GM18502 (cell line): ENCODE data around the gene RIT2.

ENCODE experiments used
- ATAC-seq: cut with Tn5 transposase; IDR thresholded peaks from one replicate; pipeline ENCODE4 v1.9.1; 2021; ENCODE audit warnings: mild to moderate bottlenecking; ENCODE audit not compliant: unreplicated experiment, poor library complexity

Gene RIT2

DNA sequence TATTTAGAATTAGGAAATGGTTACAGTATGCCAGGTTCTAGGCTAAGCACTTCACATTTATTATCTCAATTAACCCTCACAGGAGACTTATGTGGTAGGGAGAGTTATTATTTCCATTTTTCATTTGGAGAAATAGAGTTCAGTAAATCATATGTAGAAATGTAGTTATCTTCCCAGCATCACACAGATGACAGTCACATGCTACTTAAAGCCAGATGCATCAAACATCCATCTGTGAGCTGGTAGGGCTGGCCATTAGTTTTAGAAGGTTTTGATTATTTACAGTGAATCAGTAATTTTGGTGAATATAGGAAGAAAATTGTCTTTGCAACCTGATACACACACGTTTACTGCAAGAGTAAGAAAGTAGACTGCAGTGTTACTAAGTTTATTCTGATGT is 97.9 kb downstream of the RIT2 start:
- no peak for ATAC-seq

DNA sequence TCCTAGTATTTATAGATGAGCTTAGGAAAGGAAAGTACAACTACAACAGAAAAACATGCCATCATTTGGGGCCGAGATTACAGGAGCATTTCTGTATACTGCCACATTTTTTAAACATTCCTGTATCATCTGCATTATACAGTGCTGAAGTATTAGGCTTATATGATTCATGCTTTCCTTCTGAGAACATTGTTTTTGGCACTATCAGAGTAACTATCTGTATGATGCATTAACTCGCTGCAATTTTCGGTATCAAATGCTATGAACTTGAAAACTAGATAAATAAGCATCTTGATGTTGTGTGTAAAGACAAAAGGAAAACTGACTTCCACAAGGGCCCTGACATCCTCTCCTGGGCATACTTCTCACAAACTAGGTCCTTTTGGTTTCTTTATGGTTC is 102.0 kb downstream of the RIT2 start:
- no peak for ATAC-seq

DNA sequence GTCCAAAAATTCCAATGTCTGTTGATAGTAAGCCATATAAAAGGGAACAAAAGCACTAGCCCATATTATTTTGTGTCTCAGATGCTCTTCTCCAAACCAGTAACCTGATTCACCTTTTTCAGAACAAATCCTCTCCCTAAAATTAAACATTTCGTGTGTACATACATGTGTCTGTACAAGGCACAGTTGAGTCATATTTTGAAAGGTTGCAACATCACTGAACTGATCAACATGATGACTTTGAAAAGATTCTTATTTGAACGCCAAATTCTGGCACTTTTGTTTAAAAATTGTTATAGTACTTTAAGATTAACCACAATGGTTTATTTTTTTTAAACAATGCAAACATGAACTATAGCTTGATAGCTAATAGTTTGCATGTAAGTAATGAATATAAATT is 102.5 kb downstream of the RIT2 start:
- no peak for ATAC-seq

DNA sequence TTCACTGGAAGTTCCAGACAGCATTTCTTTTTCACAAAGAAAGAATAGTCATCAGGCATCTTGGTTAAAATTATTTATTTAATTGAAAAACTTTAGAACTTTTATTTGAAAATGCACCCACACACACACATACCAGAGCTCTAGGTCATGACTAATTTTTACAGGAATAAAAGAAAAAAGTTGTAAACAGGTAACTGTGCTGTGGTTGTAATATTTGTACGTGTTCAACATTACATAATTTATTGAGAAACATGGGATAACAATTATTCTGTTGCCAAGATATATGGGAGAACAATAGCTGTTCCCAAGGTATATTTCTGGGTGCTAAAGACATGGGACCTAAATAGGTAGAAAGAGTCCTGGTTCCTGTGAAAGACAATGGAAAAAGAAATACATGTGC is 104.9 kb downstream of the RIT2 start:
- no peak for ATAC-seq

DNA sequence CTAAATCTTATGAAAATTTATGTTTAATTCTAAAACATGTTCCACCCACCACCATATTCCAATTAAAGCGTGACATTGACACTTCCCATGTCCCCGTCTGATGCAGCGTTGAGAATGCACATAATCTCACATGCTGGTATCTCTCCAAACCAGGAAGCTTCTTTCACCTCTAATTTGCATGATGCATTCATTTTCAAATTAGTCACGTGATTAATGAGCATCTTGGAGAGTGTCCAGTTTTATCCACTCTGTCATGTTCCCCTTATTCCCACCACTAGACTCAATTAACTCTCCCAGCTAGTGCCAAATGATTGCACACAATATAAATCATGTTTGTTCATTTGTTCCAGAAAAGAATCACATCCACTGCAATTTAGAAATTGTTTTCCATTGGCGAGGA is 105.8 kb downstream of the RIT2 start:
- ATAC-seq, result no peak

DNA sequence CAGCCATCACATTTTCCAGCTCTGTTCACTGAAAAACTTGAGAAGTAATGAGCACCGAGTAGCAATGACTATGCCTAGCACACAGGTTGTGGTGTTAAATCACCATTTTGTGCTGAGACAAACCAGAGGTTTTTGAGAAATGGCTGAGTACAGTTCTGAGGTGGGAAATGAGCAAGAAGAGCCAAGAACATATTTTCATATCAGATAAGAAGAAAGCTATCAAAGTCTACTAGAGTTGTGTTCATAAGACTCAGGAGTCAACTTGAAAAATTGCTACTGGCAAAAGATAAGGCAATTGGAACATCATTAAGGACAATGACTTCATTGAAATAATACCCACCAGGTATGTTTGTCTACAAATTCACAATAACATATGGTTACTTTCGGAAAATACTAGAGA is 108.1 kb downstream of the RIT2 start:
- no peak for ATAC-seq

DNA sequence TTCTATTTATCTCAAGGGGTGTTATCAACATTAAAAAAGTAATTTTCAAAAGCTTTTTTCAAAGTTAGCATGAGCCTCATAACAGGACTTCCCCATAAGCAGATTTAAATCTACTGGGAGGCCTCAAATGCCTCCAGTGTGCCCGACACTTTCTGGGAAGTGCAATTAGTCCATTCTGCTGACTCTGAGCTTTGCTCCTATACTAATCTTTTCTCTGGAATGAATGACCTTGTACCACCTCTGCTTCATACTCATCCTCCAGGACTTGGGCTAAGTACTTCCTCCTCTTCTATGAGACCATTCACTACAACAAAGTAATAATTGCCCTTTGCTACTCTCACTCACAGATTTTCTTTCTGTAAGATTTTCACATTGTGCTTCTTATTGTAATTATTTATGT is 111.1 kb downstream of the RIT2 start:
- no peak for ATAC-seq

DNA sequence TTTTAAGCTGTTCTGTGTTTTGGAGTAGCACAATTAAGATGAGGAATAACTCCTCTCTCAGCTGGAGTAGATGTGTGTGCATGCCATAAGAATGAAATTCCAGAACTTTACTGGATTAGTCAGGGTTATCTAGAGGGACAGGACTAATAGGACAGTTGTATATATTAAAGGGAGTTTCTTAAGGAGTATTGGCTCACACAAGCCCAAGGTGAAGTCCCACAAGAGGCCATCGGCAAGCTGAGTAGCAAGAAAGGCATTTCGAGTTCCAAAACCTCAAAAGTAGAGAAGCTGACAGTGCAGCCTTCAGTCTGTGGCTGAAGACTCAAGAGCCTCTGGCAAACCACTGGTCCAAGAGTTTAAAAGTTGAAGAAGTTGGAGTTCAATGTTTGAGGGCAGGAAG is 113.7 kb downstream of the RIT2 start:
- ATAC-seq, result no peak

DNA sequence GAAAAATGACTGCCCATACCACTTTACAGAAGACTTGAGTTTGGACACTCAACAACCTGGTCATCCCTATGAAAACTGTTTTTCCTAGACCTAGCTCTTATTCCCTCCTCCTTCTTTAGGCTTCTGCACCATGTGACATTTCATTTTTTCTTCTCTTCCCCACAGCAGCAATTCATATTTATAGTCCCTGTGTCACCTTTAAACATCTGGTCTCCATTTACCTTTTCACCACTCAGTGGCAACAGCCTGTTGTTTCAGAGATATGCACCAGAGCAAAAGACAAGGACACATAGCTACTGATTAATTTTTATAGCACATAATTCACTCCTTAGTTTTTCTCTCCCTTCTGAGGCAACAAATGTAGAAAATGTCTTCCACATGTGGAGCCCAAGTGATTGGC is 118.7 kb downstream of the RIT2 start:
- no peak for ATAC-seq

DNA sequence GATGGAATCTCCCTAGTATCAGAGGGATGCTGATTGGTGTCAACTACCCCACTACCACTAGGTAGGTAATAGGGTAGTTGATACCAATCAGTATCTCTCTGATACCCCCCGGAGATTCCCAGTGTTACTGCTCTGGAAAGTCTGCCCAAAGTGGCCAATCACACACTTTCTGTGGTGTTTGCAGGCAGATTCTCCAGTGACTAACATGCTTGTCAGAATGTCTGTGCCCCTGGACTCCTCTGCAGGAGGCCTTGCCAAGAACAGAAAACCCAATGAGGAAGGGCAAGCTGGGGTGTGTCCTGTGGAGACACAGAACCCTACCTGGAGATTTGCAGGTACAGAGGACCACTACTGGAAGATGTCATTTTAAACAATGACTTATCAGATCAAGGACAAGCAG is 135.1 kb downstream of the RIT2 start:
- no peak for ATAC-seq

DNA sequence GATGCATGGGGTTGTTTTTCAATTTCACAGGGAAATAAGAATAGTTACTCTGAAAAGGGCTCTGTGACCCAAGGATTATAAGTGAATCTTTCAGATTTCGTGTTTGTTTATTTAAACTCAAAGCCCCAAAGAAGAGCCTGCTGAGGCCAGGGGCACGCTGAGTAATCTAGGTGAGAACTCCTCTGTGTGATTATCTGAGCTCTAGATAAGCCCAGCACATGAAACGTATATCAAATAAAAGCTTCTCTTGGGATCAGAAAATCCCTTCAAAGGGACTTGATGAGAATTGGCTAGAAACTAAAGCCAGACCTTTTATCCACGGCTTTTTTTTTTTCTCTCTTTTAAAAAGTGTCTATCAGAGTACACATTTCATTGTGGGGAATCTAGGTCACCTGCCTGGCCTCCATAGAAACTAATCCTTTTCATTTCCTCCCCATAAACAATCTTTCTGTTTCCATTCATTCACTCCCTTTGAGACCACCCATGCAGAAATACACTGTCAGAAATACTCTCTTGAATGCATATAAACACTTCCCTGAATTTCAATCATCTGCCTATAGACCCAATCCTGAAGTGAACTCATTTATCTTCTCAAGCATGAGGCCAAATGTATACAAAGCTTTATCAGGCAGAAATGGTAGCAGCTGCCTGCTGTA is 137.4 kb downstream of the RIT2 start:
- no peak for ATAC-seq

DNA sequence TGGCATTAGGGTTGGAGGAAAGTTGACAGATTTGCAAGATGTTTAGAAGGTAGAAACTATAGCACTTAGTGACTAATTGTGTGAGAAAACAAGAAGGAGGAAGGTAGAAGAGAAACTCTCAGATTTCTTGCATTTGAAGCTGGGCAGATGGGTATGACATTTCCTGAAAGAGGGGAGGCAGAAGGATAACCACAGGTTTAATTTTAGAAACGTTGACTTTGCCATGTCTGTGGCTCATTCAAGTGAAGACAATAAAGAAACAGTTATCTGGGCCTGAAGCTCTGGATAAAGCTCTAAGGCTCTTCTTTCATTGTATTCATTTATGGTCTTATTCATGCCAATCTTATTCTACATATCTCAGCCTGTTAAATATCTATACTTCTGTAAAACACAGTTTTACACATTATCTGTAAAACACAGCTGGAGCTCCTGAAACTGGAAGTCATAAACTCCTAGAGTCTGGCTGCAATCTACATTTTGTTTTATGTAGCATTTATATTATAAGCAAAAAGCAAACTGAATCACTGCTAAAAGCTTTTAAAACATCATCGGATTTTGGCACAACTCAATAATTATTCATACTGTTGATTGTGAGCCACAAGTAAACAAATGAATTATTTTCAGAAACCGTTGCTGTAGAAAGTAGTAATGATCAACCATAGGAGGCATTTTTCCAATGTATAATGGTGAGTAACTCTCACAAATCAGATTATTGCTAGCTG is 138.5 kb downstream of the RIT2 start:
- peak; percentile 45 for ATAC-seq

DNA sequence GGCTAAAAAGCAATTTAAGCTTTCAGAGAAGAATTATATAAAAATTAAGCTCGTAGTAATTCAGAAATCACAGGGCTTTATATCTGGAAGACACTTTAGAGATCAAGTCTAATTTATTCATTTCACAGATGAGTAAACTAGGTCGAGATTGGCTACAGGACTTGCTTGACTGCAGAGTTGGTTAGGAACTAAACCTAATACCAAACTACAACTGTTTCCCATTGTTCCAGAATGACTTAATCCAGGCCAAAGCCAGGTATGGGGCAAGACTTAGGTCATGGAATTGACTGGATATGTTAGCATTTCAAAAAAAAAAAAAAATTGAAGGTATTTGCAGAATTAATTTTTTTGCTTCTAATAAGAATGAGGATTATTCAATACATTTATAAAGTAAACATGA is 146.1 kb downstream of the RIT2 start:
- ATAC-seq, result no peak

DNA sequence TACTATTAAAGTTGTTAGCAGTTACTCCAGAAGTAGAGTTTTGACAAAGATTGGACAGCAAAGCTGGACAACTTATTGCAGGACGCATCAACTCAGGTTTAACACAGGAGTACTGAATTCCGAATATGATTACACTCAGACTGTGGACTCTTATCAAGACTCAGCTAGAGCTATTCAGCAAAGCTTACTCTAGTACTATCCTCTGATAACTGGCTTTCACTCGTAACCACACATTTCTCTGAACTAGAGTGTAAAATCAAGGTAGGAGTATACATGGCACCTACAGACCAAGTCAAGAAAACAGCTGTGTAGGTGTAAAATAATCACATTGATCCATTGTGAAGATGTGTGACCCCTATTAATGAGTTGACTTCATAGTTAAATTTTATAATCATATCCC is 154.2 kb downstream of the RIT2 start:
- ATAC-seq, result no peak

DNA sequence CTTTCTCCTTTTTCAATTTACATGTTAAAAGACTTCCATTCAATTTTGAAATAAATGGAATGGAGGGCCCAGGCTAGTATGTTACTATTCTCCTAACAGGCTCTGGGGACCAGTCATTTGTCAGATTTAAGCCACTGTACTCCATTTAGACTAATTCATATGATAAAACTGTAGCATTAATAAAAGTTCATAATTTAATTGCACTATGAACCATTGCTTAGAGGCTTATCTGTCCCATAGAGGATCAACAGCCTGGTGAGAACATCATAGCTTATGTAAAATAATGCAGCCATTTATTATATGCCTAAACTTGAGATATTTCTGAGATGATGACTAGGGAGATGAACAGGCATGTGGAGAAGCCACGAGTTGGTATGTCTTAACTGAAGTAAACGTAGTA is 156.0 kb downstream of the RIT2 start:
- no peak for ATAC-seq

DNA sequence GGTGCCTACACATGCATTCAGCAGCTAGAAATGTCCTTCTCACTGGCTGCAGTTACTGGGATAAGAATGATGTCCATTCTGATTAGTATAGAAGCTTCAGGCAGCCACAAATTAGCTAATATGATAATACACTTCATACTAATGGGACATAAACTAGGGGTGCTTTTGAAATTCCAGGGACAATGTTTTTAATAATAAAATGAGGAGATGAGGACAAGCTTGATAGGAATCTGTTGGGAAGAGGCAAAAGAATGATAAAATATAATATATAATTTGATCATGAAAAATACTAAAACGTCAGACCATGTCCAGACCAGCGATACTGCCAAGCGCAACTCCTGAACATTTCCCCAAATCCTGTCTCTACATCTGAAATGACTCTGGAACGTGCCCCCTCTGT is 157.1 kb downstream of the RIT2 start:
- no peak for ATAC-seq

DNA sequence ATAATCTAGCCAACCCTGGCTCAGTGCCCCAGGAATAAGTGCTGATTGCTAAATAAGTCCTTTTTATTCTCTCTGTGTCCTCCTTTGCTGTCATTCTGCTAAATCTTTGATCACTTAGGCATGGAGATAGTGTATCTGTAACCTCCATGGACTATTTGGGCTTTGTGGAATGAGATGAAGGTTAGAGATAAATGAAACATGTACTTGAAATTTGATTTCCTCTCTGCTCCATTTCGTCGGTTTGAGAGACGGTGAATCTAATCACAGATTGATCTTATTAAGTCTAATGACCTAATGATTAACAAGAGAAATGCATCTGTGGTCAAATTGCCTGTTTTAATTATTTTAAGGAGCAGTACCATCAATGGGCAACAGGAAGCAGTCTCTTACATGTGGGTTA is 159.2 kb downstream of the RIT2 start:
- ATAC-seq, result no peak

DNA sequence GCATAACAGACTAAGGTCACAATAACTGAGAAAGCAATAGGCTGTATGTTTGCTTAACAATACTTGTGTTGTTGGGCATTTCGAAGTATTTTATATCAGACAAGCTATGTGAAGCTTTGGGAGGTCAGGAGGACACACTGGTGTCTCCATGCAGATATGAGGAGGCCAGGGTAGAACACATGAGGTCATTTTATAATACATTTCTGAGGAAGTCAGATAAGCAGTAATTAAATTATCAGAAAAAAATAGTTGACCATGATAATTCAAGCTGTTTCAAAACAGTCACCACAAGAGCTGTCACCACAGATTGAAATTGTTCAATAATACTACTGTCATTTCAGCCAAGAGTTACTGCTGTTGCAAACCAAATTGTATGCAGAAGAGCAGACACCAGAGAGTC is 160.6 kb downstream of the RIT2 start:
- ATAC-seq, result no peak

DNA sequence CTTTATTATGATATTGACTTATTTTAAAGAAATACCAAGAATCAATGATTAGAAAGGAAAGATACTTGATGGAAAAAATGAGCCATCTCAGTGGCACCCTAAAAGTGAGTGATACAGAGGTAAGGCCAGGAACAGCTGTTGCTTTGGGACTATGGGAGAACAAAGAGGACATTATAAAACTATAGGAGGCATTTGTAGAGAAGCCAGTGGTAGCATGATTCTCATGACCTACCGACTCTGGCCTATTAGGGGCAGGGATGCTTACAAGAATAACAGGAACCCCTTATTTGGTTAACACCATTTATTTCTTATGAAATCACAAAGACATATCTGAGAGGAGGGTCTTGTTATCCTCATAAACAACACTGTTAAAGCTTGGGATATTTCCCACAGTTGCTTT is 162.2 kb downstream of the RIT2 start:
- no peak for ATAC-seq

DNA sequence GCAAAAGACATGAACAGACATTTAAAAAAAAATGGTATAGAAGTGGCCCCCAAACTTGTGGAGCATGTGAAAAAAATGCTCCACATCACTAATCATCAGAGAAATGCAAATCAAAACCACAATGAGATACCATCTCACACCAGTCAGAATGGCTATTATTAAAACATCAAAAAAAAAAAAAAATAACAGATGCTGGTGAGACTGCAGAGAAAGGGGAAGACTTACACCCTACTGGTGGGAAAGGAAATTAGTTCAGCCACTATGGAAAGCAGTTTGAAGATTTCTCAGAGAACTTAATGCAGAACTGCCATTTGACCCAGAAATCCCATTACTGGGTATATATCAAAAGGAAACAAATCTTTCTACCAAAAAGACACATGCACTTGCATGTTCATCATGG is 164.8 kb downstream of the RIT2 start:
- no peak for ATAC-seq

DNA sequence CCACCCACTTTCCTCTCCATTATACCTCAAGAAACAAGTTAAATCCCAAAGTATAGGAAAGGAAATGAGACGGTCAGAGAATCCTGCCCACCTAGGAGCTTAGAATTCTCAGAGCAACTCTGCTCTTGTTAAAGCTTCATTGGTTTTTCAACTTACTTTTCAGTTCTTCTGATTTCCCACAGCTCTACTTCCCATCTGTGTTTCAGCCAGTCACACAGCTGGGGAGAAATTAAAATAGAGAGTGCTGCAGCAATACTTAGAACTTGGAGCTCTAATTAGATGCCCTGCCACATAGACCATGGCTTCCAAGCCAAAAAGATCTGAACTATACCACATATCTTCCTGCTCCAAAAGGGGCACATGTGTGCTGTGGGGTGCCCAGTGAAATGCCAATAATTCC is 166.7 kb downstream of the RIT2 start:
- ATAC-seq, result no peak

DNA sequence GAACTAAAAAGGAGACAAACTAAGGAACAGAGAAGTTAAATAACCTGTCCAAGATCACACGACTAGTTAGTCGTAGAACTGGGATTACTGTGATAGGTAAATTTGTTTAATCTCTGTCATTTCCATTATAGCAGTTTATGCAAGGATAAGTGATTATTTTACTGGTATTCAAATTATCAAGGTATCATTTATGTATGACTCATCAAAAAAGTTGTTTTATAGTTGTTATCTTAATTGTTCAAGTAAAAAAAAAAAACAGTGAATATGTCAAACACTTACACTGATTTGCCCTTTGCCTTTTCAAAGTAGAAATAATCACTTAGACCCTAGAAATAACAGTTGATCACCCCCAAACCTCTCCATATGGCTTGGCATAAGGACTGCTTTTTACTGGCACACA is 173.6 kb downstream of the RIT2 start:
- ATAC-seq, result no peak
